ENCODE results near the gene NDUFS1. TPM values are rescaled to one million over a fixed set of nuclear protein-coding genes. Genes with fewer than 3 reads are reported as not detected.
"Not testable (repeated sequence)": the region's sequence is repeated elsewhere in the genome, so short reads cannot be mapped to it uniquely, and the experiment has no call there.

NDUFS1 gene
- polyA plus RNA-seq, 1 of the 3 experiments (the other 2 are of a cell fraction): 54.8 TPM

- DNase-seq: peak; percentile 79
Observed at GRCh38 chr2:206160125-206160806, 1.0 kb upstream of the NDUFS1 start.

DNA sequence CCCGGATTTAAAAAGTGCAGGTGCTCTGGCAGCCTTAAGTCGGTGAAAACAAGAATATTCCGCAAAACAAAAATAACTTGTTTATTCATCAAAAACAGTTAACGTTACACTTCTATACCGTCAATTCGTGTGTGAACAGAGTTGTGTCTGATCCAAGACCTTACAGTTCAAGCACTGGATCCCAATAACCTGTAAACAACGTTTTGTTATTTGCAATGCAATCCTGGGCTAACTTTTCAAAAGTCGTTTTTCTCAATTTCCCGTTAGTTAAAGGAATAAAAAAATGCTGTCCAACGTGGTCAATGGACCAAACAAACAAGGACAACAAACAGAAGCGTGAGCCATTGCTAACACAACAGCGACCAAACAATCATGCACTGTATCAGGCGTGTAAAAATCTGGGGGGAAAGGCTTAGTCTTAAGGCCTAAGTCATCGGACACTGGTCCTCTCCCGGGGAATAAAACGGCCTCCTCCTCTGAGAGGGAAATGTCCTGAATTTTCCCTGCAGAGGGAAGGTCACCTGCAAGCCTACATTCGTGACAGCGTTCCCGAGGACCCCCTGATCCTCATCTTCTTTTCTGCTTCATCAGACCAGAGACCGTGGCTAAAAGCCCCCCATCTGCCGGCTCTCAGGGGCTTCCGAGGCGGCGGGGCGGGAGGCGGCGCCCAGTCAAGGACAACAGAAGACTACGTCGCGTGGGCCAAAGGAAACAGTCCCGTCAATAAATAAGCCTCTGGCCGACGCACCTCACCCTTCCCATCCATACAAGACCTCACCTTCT is 490 bp downstream of the NDUFS1 start:
- ChIA-PET CTCF (no interaction called here), POLR2A (interaction anchor here (0.5 to 1.1 kb wide), 2 partner anchors 22 to 73 kb away, joined by 7 to 8 read pairs; partner anchors contain the start of gene INO80D)
- DNase-seq: no peak
- Histone ChIP-seq H3K4me1 (ENCODE audit: control insufficient read depth in 1 of 2, insufficient read depth in 2 of 2, low read depth in 1 of 2, low read length in 1 of 2) (peaks cover 4 to 12% of the 10 kb centered on the region in 2 experiments; a peak in 3 of 4 replicates), H3K9me2 (no peaks in the 10 kb centered on the region), H3K36me3 (replicated peaks in 1 of 2; ENCODE audit: control insufficient read depth in 1 of 2, insufficient read depth in 2 of 2, low read length in 1 of 2) (peaks cover 19 to 40% of the 10 kb centered on the region in 2 experiments), H3F3A (replicated peaks; ENCODE audit: insufficient read depth) (peaks cover under 1% of the 10 kb centered on the region), H3K27me3 (ENCODE audit: insufficient read depth) (no peaks in the 10 kb centered on the region), H3K79me2 (ENCODE audit: insufficient read depth) (peaks cover 93% of the 10 kb centered on the region), H3K9me3 (no peaks in the 10 kb centered on the region), H3K4me2 (peak overlapping the region; percentile 80), H3K27ac (ENCODE audit: low read depth in 2 of 2, low read length in 1 of 2) (peak overlapping the region; percentile 88 to 89), H3K9ac (peak overlapping the region; percentile 85), H3K4me3 (ENCODE audit: low read depth in 2 of 2, low read length in 1 of 2) (peak overlapping the region; percentile 76 to 84), H2AFZ (ENCODE audit: low read depth) (peak overlapping the region; percentile 76), H4K20me1 (ENCODE audit: insufficient read depth) (peaks cover 20% of the 10 kb centered on the region)
- under 1% methylated on average over 23 of the region's 33 CpGs for WGBS (ENCODE audit: low lambda C conversion rate)
- TF ChIP-seq EP300 (IDR thresholded peaks at IDR 0.05; ENCODE audit: borderline replicate concordance in 1 of 2, low read depth in 1 of 2, low read length in 1 of 2) (no peak), NRF1 (IDR thresholded peaks at IDR 0.05; ENCODE audit: low read depth, low read length) (no peak), TEAD4 (IDR thresholded peaks at IDR 0.05; ENCODE audit: borderline replicate concordance, insufficient read depth) (no peak), RXRA (IDR thresholded peaks at IDR 0.05; ENCODE audit: borderline replicate concordance, low read depth) (no peak), SMC3 (IDR thresholded peaks at IDR 0.05; ENCODE audit: low read depth, low read length) (no peak), MXI1 (IDR thresholded peaks at IDR 0.05; ENCODE audit: low read depth, low read length) (no peak), MEF2A (IDR thresholded peaks at IDR 0.05; ENCODE audit: borderline replicate concordance, low read depth) (no peak)
- TF ChIP-seq, protein P1, sequence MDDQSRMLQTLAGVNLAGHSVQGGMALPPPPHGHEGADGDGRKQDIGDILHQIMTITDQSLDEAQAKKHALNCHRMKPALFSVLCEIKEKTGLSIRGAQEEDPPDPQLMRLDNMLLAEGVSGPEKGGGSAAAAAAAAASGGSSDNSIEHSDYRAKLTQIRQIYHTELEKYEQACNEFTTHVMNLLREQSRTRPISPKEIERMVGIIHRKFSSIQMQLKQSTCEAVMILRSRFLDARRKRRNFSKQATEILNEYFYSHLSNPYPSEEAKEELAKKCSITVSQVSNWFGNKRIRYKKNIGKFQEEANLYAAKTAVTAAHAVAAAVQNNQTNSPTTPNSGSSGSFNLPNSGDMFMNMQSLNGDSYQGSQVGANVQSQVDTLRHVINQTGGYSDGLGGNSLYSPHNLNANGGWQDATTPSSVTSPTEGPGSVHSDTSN (IDR thresholded peaks at IDR 0.05): no peak

More at GRCh38 chr2:206160125-206160806, 1.0 kb upstream of the NDUFS1 start:
- Histone ChIP-seq H3K9me2 (no peaks in the 10 kb centered on the region), H3K27ac (ENCODE audit: low read depth in 2 of 2, low read length in 1 of 2) (peak overlapping the region; percentile 88 to 93), H3K4me3 (ENCODE audit: low read depth in 2 of 2, low read length in 1 of 2) (peak overlapping the region; percentile 76 to 84), H3F3A (replicated peaks; ENCODE audit: insufficient read depth) (peaks cover 5% of the 10 kb centered on the region), H2AFZ (ENCODE audit: low read depth) (peak overlapping the region; percentile 82), H3K4me1 (ENCODE audit: control insufficient read depth in 1 of 2, insufficient read depth in 2 of 2, low read depth in 1 of 2, low read length in 1 of 2) (peaks cover 4 to 12% of the 10 kb centered on the region in 2 experiments; a peak in 3 of 4 replicates), H3K4me2 (peak overlapping the region; percentile 80), H3K9ac (peak overlapping the region; percentile 85), H3K79me2 (ENCODE audit: insufficient read depth) (peaks cover 78% of the 10 kb centered on the region), H4K20me1 (ENCODE audit: insufficient read depth) (peaks cover 11% of the 10 kb centered on the region), H3K27me3 (ENCODE audit: insufficient read depth) (no peaks in the 10 kb centered on the region), H3K36me3 (replicated peaks in 1 of 2; ENCODE audit: control insufficient read depth in 1 of 2, insufficient read depth in 2 of 2, low read length in 1 of 2) (peaks cover 21 to 44% of the 10 kb centered on the region in 2 experiments), H3K9me3 (no peaks in the 10 kb centered on the region)
- ChIA-PET POLR2A (interaction anchor here (1.1 kb wide), 2 partner anchors 44 to 74 kb away, joined by 3 to 7 read pairs; partner anchors contain the start of gene INO80D), CTCF (interaction anchor here (0.7 to 1.4 kb wide), 3 partner anchors 104 to 272 kb away, joined by 3 read pairs; no protein-coding TSS in a partner anchor)
- TF ChIP-seq FOXM1 (IDR thresholded peaks at IDR 0.05; ENCODE audit: low read depth) (no peak), RAD21 (IDR thresholded peaks at IDR 0.05; ENCODE audit: low read length) (no peak), MXI1 (IDR thresholded peaks at IDR 0.05; ENCODE audit: low read depth, low read length) (peak; percentile 89; the same call in 1 of the 2 replicates)
- WGBS (ENCODE audit: low lambda C conversion rate): 2% methylated on average over 24 of the region's 30 CpGs

DNA sequence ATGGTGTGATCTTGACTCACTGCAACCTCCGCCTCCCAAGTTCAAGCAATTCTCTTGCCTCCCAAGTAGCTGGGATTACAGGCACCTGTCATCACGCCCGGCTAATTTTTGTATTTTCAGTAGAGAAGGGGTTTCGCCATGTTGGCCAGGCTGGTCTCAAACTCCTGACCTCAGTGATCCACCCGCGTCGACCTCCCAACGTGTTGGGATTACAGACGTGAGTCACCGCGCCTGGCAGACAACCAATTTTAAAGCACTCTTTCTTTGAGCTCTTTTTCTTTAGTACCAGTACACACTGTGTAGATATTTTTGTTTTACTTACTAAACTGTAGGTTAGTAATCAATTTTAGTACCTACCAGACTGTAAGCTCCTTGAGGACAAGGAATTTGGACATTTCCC is 2.2 kb downstream of the NDUFS1 start:
- Histone ChIP-seq H4K20me1 (ENCODE audit: insufficient read depth) (peaks cover 22% of the 10 kb centered on the region), H3K4me1 (ENCODE audit: control insufficient read depth in 1 of 2, insufficient read depth in 2 of 2, low read depth in 1 of 2, low read length in 1 of 2) (peaks cover 4 to 12% of the 10 kb centered on the region in 2 experiments; a peak in 3 of 4 replicates), H3K4me2 (peak overlapping the region; percentile 80; the same call in 1 of the 2 replicates), H3K36me3 (replicated peaks in 1 of 2; ENCODE audit: control insufficient read depth in 1 of 2, insufficient read depth in 2 of 2, low read length in 1 of 2) (peaks cover 10 to 36% of the 10 kb centered on the region in 2 experiments), H3K79me2 (ENCODE audit: insufficient read depth) (peaks cover 95% of the 10 kb centered on the region)
- CTCF ChIA-PET: interaction anchor here (0.9 to 1.4 kb wide), 2 partner anchors 8 to 30 kb away, joined by 3 to 5 read pairs; no protein-coding TSS in a partner anchor
- H3K27ac ChIP-seq (ENCODE audit: low read depth in 2 of 2, low read length in 1 of 2); H3F3A ChIP-seq (replicated peaks; ENCODE audit: insufficient read depth); H3K4me3 ChIP-seq (ENCODE audit: low read depth in 2 of 2, low read length in 1 of 2); H3K9me3 ChIP-seq; H3K9ac ChIP-seq; H3K27me3 ChIP-seq (ENCODE audit: insufficient read depth); POLR2A ChIA-PET; H2AFZ ChIP-seq (ENCODE audit: low read depth); H3K9me2 ChIP-seq; DNase-seq: not testable (repeated sequence)
- 96% methylated on average over 11 of the region's 11 CpGs for whole genome bisulfite sequencing (ENCODE audit: low lambda C conversion rate)

Measured in SK-N-SH (cell line).